Hematopoietic multipotent progenitor cell treated with erythropoietin and hydrocortisone succinate and interleukin-3 and kit ligand, for 4 days (in vitro differentiated cells): ENCODE measurements around the gene KCTD12.
"Not testable (repeated sequence)": the region's sequence is repeated elsewhere in the genome, so short reads cannot be mapped to it uniquely, and the experiment has no call there.

ENCODE experiments used
- DNase-seq: peaks from one replicate; pipeline ENCODE4 v3.0.0-alpha.2; 2015

KCTD12 gene

DNA sequence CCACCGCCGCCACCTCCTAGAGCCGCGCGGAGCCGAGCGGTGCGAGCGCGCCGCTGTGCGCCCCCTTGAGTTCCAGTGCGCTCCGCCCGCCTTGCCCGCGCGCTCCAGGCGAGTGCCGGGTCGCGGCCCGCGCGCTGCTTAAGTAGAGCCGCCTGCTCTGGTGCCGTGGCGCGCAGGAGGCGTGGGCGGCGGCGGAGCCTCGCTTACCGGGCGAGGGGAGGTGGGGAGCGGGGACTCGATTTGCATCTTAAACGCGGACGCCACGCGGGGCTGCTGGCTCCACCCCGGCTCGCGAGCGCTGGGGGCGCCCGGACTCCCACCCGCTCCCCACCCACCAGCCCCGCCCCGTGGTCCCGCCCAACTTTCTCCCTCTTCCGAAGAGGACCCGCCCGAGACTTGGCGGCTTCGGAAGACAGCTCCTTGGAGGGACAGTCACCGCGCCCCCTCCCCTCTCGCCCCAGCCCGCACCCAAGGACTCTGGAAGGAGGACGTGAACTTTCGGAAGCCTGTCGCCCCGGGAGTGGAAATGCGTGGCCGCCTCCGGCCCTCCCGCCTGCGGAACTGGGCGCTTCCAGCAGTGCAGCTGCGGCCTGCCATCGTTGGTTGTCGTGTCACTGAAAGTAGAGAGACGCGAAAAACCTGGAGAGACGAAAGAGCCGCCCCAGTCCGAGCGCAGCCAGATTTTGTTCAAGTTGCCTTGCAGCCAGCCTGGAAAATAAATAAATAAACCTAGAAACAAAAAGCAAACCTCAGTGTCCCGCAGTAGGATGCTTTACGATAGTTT is at the start of gene KCTD12:
Gene KCTD12, minus strand, starts transcription at position 114 of the 784 bp plus-strand sequence. CDS start 257 bp downstream, outside the sequence.
- peak; percentile 88 for DNase-seq

- DNase-seq = no peak
Observed at GRCh38 chr13:76934671-76935070, 48.5 kb upstream of the KCTD12 start.

GRCh38 chr13:76932076-76932475 is 45.9 kb upstream of the KCTD12 start:
- DNase-seq = no peak

GRCh38 chr13:76929851-76930374 is 43.7 kb upstream of the KCTD12 start:
- DNase-seq = no peak

- DNase-seq = no peak
Observed at GRCh38 chr13:76929320-76929719, 43.1 kb upstream of the KCTD12 start.

DNA sequence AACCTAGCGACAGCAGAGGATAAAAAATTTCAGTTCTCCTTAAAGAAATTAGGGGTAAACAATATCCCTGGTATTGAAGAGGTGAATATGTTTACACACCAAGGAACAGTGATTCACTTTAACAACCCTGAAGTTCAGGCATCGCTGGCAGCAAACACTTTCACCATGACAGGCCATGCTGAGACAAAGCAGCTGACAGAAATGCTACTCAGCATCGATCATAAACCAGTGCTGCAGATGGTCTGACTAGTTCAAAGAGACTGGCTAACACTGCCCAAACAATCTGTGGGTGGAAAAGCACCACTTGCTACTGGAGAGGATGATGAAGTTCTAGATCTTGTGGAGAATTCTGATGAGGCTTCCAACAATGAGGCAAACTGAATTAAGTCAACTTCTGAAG is 42.3 kb upstream of the KCTD12 start:
- no peak for DNase-seq

DNA sequence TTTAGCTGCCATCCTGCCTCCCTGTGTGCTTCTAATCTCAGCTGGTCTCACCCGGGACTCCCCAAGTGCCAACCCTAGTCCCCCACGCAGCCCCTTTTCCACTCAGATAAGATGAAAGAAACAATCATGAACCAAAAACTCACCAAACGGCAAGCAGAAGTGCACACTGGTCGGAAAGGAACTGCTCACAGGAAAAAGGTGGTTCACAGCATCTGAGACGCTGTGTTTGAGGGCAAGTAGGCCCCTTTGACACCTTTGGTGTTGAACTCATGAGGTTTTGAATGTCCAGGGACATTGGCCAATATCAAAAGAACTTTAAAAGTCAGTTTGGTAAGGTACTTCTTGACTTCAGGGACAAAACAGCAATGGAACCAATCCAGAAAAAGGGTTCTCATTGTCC is 41.8 kb upstream of the KCTD12 start:
- DNase-seq = no peak

- DNase-seq = no peak
Observed at GRCh38 chr13:76925115-76925514, 38.9 kb upstream of the KCTD12 start.

DNA sequence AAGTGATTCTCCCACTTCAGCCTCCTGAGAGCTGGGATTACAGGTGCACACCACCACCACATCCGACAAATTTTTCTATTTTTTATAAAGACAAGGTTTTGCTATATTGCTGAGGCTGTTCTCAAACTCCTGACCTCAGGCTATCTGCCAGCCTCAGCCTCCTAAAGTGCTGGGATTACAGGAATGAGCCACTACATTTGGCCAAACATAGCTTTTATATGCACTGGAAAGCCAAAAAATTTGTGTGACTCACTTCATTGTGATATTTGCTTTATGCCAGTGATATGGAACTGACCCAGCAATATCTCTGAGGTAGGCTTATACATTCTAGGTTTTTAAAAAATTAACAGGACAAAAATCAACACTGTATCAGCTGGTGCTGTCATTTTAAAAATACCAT is 35.3 kb upstream of the KCTD12 start:
- DNase-seq = no peak

DNA sequence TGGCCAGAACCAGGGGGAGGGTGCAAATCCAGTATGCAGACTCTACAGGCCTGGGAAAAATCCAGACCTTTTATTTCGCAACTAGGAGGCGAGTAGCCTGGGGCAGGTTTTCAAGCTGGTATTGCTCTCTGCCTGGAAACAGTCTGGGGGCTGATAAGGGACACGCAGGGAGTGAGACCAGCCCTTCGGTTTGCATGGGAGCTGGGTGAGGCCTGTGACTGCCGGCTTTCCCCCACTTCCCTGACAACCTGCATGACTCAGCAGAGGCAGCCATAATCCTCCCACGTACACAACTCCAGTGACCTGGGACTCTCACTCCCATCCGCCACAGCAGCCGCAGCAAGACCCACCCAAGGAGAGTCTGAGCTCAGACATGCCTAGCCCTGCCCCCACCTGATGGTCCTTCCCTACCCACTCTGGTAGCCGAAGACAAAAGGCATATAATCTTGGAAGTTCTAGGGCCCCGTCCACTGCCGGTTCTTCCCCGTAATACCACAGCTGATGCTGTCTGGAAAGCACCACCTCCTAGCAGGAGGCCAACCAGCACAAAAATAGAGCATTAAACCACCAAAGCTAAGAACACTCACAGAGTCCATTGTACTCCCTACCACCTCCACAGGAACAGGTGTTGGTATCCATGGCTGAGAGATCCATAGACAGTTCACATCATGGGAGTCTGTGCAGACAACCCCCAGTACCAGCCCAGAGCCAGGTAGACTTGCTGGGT is 31.7 kb upstream of the KCTD12 start:
- DNase-seq = peak; percentile 47

DNA sequence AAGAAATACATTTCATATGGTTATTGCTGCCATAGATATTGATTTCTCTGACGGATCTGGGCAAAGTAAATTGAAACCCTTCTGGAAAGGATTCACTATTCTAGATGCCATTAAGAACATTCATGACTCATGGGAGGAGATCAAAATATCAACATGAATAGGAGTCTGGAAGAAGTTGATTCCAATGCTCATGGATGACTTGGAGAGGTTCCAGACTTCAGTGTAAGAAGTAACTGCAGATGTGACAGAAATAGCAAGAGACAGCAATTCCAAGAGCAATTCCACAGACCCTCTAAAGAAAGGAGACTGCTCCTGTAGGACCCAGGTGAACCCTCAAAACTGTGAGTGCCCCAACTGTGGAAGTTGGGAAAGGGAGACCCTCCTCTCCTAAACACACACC is 30.9 kb upstream of the KCTD12 start:
- DNase-seq = no peak

- DNase-seq = no peak
Observed at GRCh38 chr13:76913898-76914297, 27.7 kb upstream of the KCTD12 start.

DNA sequence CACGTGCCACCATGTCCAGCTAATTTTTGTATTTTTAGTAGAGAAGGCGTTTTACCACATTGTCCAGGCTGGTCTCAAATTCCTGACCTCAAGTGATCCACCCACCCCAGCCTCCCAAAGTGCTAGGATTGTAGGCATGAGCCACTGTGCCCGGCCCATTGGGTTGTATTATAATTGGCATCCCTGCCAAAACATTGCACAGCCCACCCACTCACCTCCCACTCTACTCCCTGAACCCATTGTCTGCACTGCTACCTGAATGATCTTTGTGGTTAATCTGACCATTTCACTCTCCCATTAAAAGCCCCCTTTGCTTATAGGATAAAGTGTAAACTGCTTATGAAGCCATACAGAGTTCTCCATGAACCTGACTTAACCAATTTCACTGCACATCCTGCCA is 26.3 kb upstream of the KCTD12 start:
- DNase-seq = no peak

DNA sequence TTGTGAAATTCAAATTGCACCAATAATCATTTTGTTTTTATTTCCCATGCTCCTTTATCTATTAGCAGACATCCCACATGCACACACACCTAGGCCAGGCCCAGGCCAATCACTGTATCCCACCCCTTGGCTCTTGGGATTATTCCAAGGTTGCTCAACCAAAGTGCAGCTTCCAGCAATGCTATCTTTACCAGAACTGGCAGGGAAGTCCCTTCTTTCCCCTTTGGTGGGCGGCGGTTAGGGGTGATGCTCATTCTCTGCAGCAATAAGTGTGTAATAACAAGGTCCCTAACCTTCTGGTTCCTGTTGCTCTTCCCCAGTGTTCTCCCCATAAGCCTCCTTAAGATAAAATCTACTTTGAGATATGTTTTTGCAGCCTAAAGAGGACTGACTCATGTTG is 18.3 kb upstream of the KCTD12 start:
- DNase-seq = no peak

- peak; percentile 88 for DNase-seq
Observed at GRCh38 chr13:76903544-76904162, 17.4 kb upstream of the KCTD12 start.

DNA sequence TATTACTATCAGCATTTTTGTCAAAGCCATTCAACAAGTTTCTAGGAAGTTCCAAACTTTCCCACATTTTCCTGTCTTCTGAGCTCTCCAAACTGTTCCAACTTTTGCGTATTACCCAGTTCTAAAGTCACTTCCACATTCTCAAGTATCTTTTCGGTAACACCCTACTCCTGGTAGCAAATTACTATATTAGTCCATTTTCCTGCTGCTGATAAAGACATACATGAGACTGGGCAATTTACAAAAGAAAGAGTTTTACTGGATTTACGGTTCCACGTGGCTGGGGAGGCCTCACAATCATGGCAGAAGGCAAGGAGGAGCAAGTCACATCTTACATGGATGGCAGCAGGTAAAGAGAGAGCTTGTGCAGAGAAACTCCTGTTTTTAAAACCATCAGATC is 12.9 kb upstream of the KCTD12 start:
- DNase-seq = not testable (repeated sequence)

DNA sequence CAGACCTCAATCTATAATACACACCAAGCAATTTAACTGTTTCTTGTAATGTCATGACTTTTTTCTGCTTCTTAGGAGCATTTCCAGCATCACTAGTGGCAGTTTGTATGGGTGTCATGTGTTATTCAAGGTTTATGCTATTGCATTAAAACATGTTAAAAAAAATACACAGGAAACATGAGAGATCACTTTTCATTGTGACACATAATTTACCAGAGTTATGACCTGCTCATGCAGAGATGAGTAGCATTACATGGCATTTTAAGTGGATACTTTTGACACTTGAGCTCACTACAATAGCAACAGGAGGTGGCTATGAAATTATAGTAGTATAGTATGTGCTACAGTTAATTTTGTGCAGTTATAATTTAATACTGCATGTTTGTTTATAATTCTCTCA is 11.0 kb upstream of the KCTD12 start:
- DNase-seq = not testable (repeated sequence)

GRCh38 chr13:76894401-76895110 is 8.4 kb upstream of the KCTD12 start:
- DNase-seq = no peak

- no peak for DNase-seq
Observed at GRCh38 chr13:76892488-76892887, 6.3 kb upstream of the KCTD12 start.

- no peak for DNase-seq
Observed at GRCh38 chr13:76890021-76890420, 3.8 kb upstream of the KCTD12 start.

DNA sequence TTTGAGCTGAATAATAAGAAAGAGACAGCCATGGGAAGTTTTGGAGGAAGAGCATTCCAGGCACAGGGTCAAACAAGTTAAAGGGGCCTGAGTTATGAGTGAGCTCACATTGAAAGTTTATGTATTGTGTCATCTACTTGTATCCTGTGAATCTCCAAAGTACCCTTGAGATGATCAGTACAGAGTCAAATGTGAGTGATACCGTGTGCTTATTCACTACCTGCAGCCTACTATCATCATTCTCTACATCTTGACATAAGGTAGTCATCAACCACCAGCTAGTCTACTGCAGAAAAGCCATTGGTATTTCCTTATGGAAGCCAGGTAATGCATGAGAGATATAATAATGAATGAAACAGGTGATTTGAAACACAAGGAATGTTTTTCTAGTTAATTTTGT is 3.0 kb upstream of the KCTD12 start:
- DNase-seq = no peak

DNA sequence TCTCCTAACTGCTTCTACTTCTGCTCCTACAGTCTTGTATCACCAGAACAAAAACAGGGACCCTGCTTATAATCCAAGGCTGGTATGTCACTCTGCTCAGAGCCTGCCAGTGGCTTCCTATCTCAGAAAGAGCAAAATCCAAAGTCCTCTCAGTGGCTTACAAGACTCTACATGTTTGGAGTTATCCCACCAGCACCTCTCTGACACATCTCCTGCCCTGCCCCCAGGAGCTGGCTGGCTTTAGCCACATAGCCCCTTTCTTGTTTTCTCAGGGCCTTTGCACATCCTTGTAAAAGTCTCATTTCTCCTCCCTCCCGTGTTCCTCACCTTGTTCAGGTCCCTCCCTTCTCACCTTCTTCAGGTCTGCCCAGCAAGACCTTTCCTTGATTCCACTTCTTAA is 2.2 kb upstream of the KCTD12 start:
- DNase-seq = no peak

- DNase-seq = no peak
Observed at GRCh38 chr13:76887076-76887563, 915 bp upstream of the KCTD12 start.
